ENCODE data around the gene VAPA. TPM values are rescaled to one million over a fixed set of nuclear protein-coding genes. Genes with fewer than 3 reads are reported as not detected.

VAPA gene
- total and polyA plus RNA-seq, 2 donors (not counting 3 experiments of a cell fraction or from before 2014, with no cell fraction given): 105 to 163 TPM

- H3K36me3 ChIP-seq (ENCODE audit: control insufficient read depth in 2 of 2, extremely low read depth in 1 of 2, insufficient read depth in 2 of 2, low read length in 2 of 2): no peaks in the 10 kb centered on the region
- ChIA-PET POLR2A (no interaction called here), CTCF (no interaction called here)
- H2AFZ ChIP-seq (ENCODE audit: low read depth, low read length): no peak overlapping the region
- FAIRE-seq: no peak
- no peak overlapping the region for H3K4me3 ChIP-seq (replicated peaks in 1 of 3; ENCODE audit: insufficient read depth in 1 of 3, low read depth in 1 of 3, low read length in 3 of 3)
- no peak for TF ChIP-seq MYC (IDR thresholded peaks at IDR 0.05; ENCODE audit: low read depth, low read length)
- TF ChIP-seq, protein P1, sequence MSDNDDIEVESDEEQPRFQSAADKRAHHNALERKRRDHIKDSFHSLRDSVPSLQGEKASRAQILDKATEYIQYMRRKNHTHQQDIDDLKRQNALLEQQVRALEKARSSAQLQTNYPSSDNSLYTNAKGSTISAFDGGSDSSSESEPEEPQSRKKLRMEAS (IDR thresholded peaks at IDR 0.05; ENCODE audit: insufficient read depth, insufficient read length): no peak
- TF ChIP-seq, protein P2, sequence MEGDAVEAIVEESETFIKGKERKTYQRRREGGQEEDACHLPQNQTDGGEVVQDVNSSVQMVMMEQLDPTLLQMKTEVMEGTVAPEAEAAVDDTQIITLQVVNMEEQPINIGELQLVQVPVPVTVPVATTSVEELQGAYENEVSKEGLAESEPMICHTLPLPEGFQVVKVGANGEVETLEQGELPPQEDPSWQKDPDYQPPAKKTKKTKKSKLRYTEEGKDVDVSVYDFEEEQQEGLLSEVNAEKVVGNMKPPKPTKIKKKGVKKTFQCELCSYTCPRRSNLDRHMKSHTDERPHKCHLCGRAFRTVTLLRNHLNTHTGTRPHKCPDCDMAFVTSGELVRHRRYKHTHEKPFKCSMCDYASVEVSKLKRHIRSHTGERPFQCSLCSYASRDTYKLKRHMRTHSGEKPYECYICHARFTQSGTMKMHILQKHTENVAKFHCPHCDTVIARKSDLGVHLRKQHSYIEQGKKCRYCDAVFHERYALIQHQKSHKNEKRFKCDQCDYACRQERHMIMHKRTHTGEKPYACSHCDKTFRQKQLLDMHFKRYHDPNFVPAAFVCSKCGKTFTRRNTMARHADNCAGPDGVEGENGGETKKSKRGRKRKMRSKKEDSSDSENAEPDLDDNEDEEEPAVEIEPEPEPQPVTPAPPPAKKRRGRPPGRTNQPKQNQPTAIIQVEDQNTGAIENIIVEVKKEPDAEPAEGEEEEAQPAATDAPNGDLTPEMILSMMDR (IDR thresholded peaks at IDR 0.05; ENCODE audit: extremely low read depth in 1 of 2, insufficient read depth in 1 of 2, low read depth in 1 of 2, low read length in 2 of 2): no peak
- H3K9ac ChIP-seq (replicated peaks; ENCODE audit: extremely low read depth, insufficient read depth, low read length): no peak overlapping the region
- dilution Hi-C loops (cut with MboI; ENCODE audit: extremely low pct_ligation_motif_present, low sequenced_read_pairs): no loop called here
- H4K20me1 ChIP-seq (replicated peaks; ENCODE audit: control insufficient read depth, extremely low read depth, insufficient read depth, low read length): no peaks in the 10 kb centered on the region
- H3K4me2 ChIP-seq (ENCODE audit: insufficient read depth, low read length): no peak overlapping the region
- H3K4me1 ChIP-seq (ENCODE audit: control insufficient read depth, extremely low read depth, insufficient read depth, low read length): peaks cover 5% of the 10 kb centered on the region
- no peaks in the 10 kb centered on the region for H3K9me1 ChIP-seq (replicated peaks; ENCODE audit: control insufficient read depth, extremely low read depth, insufficient read depth, low read length)
- intact Hi-C loops (cut with micrococcal nuclease): no loop called here
- DNase-seq (ENCODE audit: low read depth, low spot score): no peak
- H3K27me3 ChIP-seq (ENCODE audit: control insufficient read depth in 2 of 2, insufficient read depth in 2 of 2, low read length in 2 of 2): no peaks in the 10 kb centered on the region
- no peak overlapping the region for H3K27ac ChIP-seq (ENCODE audit: insufficient read depth, low read depth, low read length)
- no peaks in the 10 kb centered on the region for H3K79me2 ChIP-seq (ENCODE audit: control insufficient read depth, insufficient read depth, low read length)
- H3K9me3 ChIP-seq (replicated peaks; ENCODE audit: control insufficient read depth, insufficient read depth, low read length): no peaks in the 10 kb centered on the region
- no TSS peak for BruUV-seq (replicated peaks)
Measured at GRCh38 chr18:9902832-9903231, 11.0 kb upstream of the VAPA start.

GRCh38 chr18:9905401-9905922 is 8.4 kb upstream of the VAPA start:
- H3K79me2 ChIP-seq (ENCODE audit: control insufficient read depth, insufficient read depth, low read length): no peaks in the 10 kb centered on the region
- no peak overlapping the region for H3K9ac ChIP-seq (replicated peaks; ENCODE audit: extremely low read depth, insufficient read depth, low read length)
- H3K27me3 ChIP-seq (ENCODE audit: control insufficient read depth in 2 of 2, insufficient read depth in 2 of 2, low read length in 2 of 2): peaks cover 0 to 7% of the 10 kb centered on the region in 2 experiments
- no peaks in the 10 kb centered on the region for H4K20me1 ChIP-seq (replicated peaks; ENCODE audit: control insufficient read depth, extremely low read depth, insufficient read depth, low read length)
- no TSS peak for BruUV-seq (replicated peaks)
- no peak overlapping the region for H3K4me3 ChIP-seq (replicated peaks in 1 of 3; ENCODE audit: insufficient read depth in 1 of 3, low read depth in 1 of 3, low read length in 3 of 3)
- ChIA-PET CTCF (interaction anchor here (1.5 kb wide), 1 partner anchor 9 kb away, joined by 4 read pairs; no protein-coding TSS in a partner anchor), POLR2A (no interaction called here)
- no peak overlapping the region for H3K4me2 ChIP-seq (ENCODE audit: insufficient read depth, low read length)
- no peak overlapping the region for H3K27ac ChIP-seq (ENCODE audit: insufficient read depth, low read depth, low read length)
- no peaks in the 10 kb centered on the region for H3K36me3 ChIP-seq (ENCODE audit: control insufficient read depth in 2 of 2, extremely low read depth in 1 of 2, insufficient read depth in 2 of 2, low read length in 2 of 2)
- no peak for DNase-seq (ENCODE audit: low read depth, low spot score)
- no peak overlapping the region for H2AFZ ChIP-seq (ENCODE audit: low read depth, low read length)
- dilution Hi-C loops (cut with MboI; ENCODE audit: extremely low pct_ligation_motif_present, low sequenced_read_pairs) (no loop called here), intact Hi-C loops (cut with micrococcal nuclease) (no loop called here)
- H3K4me1 ChIP-seq (ENCODE audit: control insufficient read depth, extremely low read depth, insufficient read depth, low read length): no peaks in the 10 kb centered on the region
- H3K9me3 ChIP-seq (replicated peaks; ENCODE audit: control insufficient read depth, insufficient read depth, low read length): no peaks in the 10 kb centered on the region
- H3K9me1 ChIP-seq (replicated peaks; ENCODE audit: control insufficient read depth, extremely low read depth, insufficient read depth, low read length): no peaks in the 10 kb centered on the region
- no peak for FAIRE-seq
- TF ChIP-seq POLR2AphosphoS5 (IDR thresholded peaks at IDR 0.05; ENCODE audit: insufficient read depth, low read depth, low read length): no peak
- TF ChIP-seq, protein P1 (IDR thresholded peaks at IDR 0.05; ENCODE audit: insufficient read depth, insufficient read length): no peak
- TF ChIP-seq, protein P2 (IDR thresholded peaks at IDR 0.05; ENCODE audit: extremely low read depth in 1 of 2, insufficient read depth in 1 of 2, low read depth in 1 of 2, low read length in 2 of 2): no peak
- no peak for TF ChIP-seq GATA2 (IDR thresholded peaks at IDR 0.05; ENCODE audit: insufficient read depth, insufficient read length, low read depth, low read length)
- TF ChIP-seq MYC (IDR thresholded peaks at IDR 0.05; ENCODE audit: low read depth, low read length): no peak
- no peak for TF ChIP-seq POLR2A (IDR thresholded peaks at IDR 0.05; ENCODE audit: low read depth, low read length)
- TF ChIP-seq EZH2 (IDR thresholded peaks at IDR 0.05; ENCODE audit: borderline replicate concordance, low read depth, low read length, severe bottlenecking): no peak
- no peak for TF ChIP-seq JUN (IDR thresholded peaks at IDR 0.05; ENCODE audit: borderline replicate concordance, insufficient read depth, insufficient read length, low read depth)
- no peak for TF ChIP-seq FOS (IDR thresholded peaks at IDR 0.05; ENCODE audit: borderline replicate concordance, insufficient read depth, low read length)
